Peyer's patch (tissue), 4 donors: Measurements from ENCODE around the gene SRBD1. TPM values are rescaled to one million over a fixed set of nuclear protein-coding genes. Genes with fewer than 3 reads are reported as not detected.

Experiments
- DNase-seq, 3 donors: peaks; one replicate each; pipeline ENCODE4 v3.0.0-alpha.2; 2017 to 2019
- H3K27ac ChIP-seq, 4 donors: fragments of 200-600 bp; sonication (generic); one replicate each; pipeline ENCODE4 v1.5.1; 2016 to 2019
- H3K27me3 ChIP-seq, 2 donors: fragments of 200-600 bp; sonication (generic); one replicate each; pipeline ENCODE4 v1.5.1; 2019
- H3K36me3 ChIP-seq, 3 donors: fragments of 200-600 bp; sonication (generic); one replicate each; pipeline ENCODE4 v1.5.1; 2016 to 2019
- H3K4me1 ChIP-seq, 4 donors: fragments of 200-600 bp; sonication (generic); one replicate each; pipeline ENCODE4 v1.5.1; 2016 to 2019
- H3K4me3 ChIP-seq, 4 donors: fragments of 200-600 bp; sonication (generic); 1 replicate in 3 of 4; 2 replicates in 1 of 4; pipeline ENCODE4 v1.5.1; 2016 to 2019; ENCODE audit warnings: mild to moderate bottlenecking in 1 of 4
- H3K9me3 ChIP-seq, 4 donors: fragments of 200-600 bp; sonication (generic); one replicate each; pipeline ENCODE4 v1.5.1; 2016 to 2019; ENCODE audit warnings: mild to moderate bottlenecking in 1 of 4
- CTCF ChIP-seq, 6 experiments: fragments of 450-650 bp in 4 of 6; fragments of 200-600 bp in 2 of 6; sonication (generic) in 1 of 6; IDR thresholded peaks; one replicate each; pipeline ENCODE4 v1.5.1; 2017 to 2019; ENCODE audit warnings: antibody characterized with exemption in 6 of 6, mild to moderate bottlenecking in 3 of 6, moderate library complexity in 1 of 6
- POLR2A ChIP-seq, 2 donors: fragments of 450-650 bp; IDR thresholded peaks; one replicate each; pipeline ENCODE4 v1.5.1; 2017; ENCODE audit warnings: antibody characterized with exemption in 2 of 2, mild to moderate bottlenecking in 2 of 2, moderate library complexity in 2 of 2
- total RNA-seq, 4 donors: library from RNA; depleted of rRNA; stranded (reverse); fragments of >200 nt; gene quantifications; one replicate each; pipeline ENCODE4 v1.1.0, GENCODE V29; 2016

SRBD1 gene
- total RNA-seq, 4 donors from 2014 or later: 14.9 to 32.2 (median 22.5) TPM

- no peak overlapping the region for H3K4me3 ChIP-seq
- H3K27me3 ChIP-seq: no peaks in the 10 kb centered on the region
- no peak for DNase-seq
- no peaks in the 10 kb centered on the region for H3K4me1 ChIP-seq
- TF ChIP-seq CTCF (IDR thresholded peaks at IDR 0.05) (no peak), POLR2A (IDR thresholded peaks at IDR 0.05) (no peak)
- H3K9me3 ChIP-seq: no peaks in the 10 kb centered on the region
- no peak overlapping the region for H3K27ac ChIP-seq
- H3K36me3 ChIP-seq: no peaks in the 10 kb centered on the region
These were observed 242.3 kb downstream of the SRBD1 start for GRCh38 chr2:45368792-45369191.

- no peaks in the 10 kb centered on the region for H3K9me3 ChIP-seq
- H3K27me3 ChIP-seq: no peaks in the 10 kb centered on the region
- no peaks in the 10 kb centered on the region for H3K36me3 ChIP-seq
- TF ChIP-seq POLR2A (IDR thresholded peaks at IDR 0.05) (no peak), CTCF (IDR thresholded peaks at IDR 0.05) (no peak)
- H3K4me1 ChIP-seq: no peaks in the 10 kb centered on the region
- H3K4me3 ChIP-seq: no peak overlapping the region
- DNase-seq: no peak
- no peak overlapping the region for H3K27ac ChIP-seq
These were observed 249.4 kb downstream of the SRBD1 start for GRCh38 chr2:45361666-45362065.

GRCh38 chr2:45354776-45355175 is 256.3 kb downstream of the SRBD1 start:
- TF ChIP-seq POLR2A (IDR thresholded peaks at IDR 0.05) (no peak), CTCF (IDR thresholded peaks at IDR 0.05) (no peak)
- no peak overlapping the region for H3K27ac ChIP-seq
- no peaks in the 10 kb centered on the region for H3K4me1 ChIP-seq
- no peaks in the 10 kb centered on the region for H3K36me3 ChIP-seq
- no peaks in the 10 kb centered on the region for H3K9me3 ChIP-seq
- no peak overlapping the region for H3K4me3 ChIP-seq
- H3K27me3 ChIP-seq: no peaks in the 10 kb centered on the region
- DNase-seq: no peak

- Histone ChIP-seq H3K4me3 (no peak overlapping the region), H3K27ac (no peak overlapping the region), H3K36me3 (no peaks in the 10 kb centered on the region), H3K9me3 (no peaks in the 10 kb centered on the region), H3K27me3 (no peaks in the 10 kb centered on the region), H3K4me1 (no peaks in the 10 kb centered on the region)
- TF ChIP-seq POLR2A (IDR thresholded peaks at IDR 0.05) (no peak), CTCF (IDR thresholded peaks at IDR 0.05) (no peak)
- no peak for DNase-seq
These were observed 257.2 kb downstream of the SRBD1 start for GRCh38 chr2:45353879-45354278.

- TF ChIP-seq CTCF (IDR thresholded peaks at IDR 0.05) (no peak), POLR2A (IDR thresholded peaks at IDR 0.05) (no peak)
- Histone ChIP-seq H3K27me3 (no peaks in the 10 kb centered on the region), H3K4me3 (no peak overlapping the region), H3K9me3 (no peaks in the 10 kb centered on the region), H3K36me3 (no peaks in the 10 kb centered on the region), H3K4me1 (no peaks in the 10 kb centered on the region), H3K27ac (no peak overlapping the region)
- DNase-seq: no peak
These were observed 258.6 kb downstream of the SRBD1 start for GRCh38 chr2:45352506-45352905.
